GM21737 (cell line): Measurements from ENCODE around the gene SENP1.

Experiments used
- ATAC-seq: cut with Tn5 transposase; IDR thresholded peaks from one replicate; pipeline ENCODE4 v1.9.1; 2021; ENCODE audit warnings: mild to moderate bottlenecking, moderate library complexity; ENCODE audit not compliant: unreplicated experiment

The SENP1 gene

DNA sequence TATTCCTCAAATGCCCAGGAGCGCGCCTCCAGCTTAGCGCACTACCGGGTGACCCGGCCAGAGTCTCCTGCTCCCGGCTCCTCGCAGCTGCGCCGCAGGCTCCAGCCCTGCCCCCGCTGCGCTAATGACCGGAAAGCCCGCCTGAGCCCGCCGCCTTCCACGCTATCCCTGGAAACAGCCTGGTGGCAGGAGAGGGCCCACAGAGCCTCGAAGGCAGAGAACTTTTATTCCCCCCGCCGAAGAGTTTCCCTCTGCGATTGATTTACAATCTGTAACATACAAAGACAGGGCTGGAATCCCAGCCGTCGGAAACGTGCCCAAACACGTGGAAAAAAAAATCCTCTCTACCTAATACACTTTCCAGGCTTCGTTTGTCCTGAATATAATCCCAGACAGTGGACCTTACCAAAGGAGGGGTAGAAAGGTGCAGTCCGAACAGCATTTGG lies 103.1 kb downstream of the SENP1 start:
- no peak for ATAC-seq

DNA sequence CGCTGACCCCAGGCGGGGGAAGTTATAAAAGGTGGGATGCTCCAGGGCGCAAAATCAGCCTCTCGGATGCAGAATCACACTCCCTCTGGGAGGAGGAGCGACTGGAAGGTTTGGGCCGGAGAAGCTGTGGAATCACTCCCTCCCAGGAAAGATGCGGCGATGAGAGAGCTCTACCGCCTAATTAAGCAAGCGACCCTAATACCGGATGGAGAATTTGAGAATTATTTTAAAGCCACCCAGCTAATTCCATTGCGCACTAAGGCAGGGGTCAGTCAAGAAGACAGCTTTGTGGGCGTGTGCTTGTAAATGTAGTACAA lies 103.5 kb downstream of the SENP1 start:
- no peak for ATAC-seq

DNA sequence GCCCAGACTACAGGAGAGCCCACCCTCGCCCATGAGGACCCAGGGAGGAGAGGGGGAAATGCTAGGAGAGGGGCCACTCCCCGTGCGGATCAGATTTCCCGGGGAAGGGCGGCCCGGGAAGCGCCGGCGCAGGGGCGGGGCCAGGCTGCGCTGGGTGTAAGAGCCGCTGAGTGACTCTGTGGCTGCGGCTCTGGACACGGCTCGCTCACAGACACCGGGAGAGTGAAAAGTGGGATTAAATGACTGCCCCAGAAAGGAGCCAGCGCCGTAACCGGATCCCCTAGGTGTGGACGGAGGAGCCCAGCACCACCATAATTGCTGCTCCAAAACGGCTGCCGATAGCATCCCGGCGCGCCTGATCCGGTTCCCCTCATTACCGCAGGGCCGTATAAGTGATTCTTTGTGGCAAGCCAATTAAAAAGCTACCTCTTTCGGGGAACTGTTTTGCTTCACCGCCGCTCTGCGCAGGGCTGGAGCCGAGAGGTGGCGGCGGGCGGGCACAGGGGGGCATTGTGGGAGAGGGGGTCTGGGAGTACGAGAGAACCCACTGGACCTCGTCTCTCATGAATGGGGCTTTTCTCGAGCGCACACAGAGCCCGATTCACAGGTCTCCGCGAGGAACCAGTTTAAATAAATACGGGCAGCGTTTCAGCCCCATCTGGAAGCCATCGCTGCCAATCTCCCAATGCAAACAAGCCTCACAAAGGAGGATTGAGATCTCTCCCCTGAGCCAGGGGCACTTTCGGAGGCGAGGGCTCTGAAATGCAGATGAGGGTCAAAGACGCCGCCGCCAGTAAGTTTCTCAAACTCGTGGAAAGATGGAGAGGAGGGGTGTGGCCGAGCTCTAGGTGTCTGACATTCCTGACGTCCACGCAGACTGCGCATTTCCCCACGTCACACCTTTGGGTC lies 104.1 kb downstream of the SENP1 start:
- no peak for ATAC-seq

DNA sequence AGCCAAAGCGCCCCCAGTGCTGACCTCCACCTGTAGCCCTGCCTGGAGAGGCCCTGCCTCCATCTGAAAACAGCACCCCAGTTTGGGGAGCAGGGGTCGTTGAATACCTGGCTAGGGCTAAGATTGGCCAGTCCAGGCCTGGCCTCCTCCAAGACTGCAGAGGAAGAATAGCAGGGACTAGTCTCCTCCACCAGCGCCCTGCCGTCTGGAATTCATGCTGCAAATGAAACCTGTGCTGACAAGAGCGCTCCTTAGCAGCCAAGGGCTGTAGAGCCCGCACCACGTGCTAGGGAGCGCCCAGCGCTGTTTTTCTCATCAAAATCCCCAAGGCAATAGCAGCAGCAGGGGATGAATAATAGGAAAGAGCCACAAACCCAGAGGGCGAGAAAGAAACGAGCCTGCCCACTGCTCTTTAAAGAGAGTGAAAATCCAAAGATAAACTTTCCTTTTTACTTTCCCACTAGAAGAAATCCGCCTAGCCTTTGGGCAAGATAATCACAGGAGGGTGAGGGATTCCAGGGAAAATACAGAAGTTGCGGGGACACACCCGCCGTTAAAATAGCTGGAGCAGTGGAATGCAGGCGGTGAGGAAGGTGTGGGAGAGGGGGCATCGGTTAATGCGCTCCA lies 104.9 kb downstream of the SENP1 start:
- ATAC-seq: no peak

DNA sequence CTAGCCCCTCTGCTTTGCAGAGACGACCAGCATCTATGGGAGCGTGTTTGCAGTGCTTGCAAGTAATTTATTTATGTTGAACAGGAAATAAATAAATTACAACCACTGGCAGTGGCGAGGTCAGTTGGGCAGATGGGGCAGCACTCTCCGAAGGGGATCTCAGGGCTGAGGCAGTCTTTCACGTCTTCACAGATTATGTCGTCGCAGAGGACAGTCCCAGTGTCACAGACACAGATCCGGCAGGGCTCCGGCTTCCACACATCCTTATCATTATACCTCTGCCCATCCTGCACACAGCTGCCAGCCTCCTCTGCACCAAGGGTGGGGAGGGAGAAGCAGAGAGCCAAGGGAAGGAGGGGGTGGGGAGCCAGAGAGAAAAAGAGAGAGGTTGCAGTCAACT lies 106.1 kb downstream of the SENP1 start:
- no peak for ATAC-seq

DNA sequence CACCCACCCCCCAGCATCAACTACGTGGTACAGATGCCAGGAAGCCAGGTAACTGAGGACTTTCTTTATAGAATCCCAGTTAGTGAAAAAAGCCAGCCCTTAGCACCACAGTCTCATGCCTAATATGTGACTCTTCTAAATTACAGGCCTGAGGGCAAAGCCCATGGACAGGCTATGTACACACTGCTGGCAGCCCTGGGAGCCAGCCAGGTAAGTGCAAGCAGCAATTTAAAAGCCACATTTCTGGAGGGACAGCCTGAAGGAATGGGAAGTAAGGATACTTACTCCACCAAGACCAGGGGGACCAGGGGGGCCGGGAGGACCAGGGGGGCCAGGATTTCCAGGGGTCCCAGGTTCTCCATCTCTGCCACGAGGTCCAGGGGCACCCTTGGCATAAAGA lies 108.6 kb downstream of the SENP1 start:
- no peak for ATAC-seq

DNA sequence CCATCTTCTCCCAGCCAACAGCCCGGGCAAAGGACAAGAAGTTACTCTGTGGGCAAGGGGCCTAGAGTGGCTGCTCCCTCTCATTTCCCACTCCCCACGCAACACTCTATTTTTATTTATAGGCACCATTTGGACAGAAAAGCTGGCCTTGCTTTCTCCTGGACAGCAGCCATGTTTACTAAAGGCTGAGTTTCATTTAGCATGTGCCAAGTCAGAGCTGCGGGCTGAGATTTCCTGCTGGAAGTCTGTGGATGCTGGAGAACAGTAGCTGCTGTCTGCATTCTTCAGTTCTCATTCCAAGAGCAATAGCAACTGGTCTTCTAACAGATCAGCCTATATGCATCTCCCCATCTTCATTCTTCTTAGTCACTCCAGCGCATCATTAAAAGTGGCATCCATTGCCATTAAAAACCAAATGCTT lies 109.9 kb downstream of the SENP1 start:
- ATAC-seq: no peak

DNA sequence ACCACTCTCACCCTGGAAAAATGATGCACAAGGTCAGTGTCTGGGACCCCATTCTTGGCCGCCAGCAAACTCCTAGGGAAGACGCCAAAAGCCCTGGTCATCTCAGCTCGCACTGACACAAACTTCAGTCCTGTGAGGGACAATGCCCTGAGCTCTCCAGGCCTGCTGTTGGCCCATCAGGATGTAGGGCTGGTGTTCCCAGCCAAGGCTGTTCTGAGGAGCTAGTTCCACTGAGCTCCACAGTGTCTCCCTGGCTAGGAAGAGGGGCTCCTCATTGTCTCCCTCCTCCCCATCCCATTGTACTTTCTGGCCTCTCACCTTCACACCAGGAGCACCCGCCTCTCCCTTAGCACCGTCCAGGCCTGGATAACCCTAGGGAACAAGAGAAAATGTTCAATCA lies 112.4 kb downstream of the SENP1 start:
- no peak for ATAC-seq
